ENCODE data around the gene G6PC1.

DNA sequence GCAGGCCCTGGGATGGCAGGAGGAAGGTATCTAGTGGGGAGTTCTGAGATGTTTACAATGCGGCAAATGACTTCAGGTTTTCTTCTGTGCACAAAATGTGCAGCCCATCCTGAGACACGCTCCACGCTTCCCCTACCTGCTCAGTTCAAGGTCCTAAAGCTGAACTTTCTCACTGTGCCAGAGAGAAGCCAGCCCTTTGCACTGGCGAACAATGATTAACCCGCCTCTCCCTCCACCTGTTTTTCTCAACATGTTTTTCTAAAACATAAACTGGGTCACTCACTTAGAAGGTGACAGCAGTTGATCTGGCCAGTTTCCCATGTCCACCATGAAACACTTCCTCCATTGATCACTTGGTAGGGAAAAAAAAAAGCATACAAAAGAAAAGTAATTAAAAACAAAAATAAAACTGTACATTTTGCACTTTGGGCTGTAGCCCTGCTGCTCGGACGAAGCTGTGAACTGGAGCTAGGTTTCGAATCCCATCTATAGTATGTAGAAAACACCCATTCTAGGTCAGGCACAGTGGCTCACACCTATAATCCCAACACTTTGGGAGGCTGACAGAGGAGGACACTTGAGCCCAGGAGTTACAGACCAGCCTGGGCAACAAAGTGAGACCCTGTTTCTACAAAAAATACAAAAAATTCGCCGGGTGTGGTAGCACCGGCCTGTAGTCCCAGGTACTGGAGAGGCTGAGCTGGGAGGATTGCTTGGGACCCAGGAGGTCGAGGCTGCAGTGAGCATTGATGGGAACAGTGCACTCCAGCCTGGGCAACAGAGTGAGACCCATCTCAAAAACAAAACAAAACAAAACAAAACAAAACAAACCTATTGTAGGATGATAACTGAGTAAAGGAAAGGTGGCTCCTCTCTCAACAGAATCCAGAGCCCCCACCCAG is 6.1 kb upstream of the G6PC1 start:
- TF ChIP-seq, protein P1, sequence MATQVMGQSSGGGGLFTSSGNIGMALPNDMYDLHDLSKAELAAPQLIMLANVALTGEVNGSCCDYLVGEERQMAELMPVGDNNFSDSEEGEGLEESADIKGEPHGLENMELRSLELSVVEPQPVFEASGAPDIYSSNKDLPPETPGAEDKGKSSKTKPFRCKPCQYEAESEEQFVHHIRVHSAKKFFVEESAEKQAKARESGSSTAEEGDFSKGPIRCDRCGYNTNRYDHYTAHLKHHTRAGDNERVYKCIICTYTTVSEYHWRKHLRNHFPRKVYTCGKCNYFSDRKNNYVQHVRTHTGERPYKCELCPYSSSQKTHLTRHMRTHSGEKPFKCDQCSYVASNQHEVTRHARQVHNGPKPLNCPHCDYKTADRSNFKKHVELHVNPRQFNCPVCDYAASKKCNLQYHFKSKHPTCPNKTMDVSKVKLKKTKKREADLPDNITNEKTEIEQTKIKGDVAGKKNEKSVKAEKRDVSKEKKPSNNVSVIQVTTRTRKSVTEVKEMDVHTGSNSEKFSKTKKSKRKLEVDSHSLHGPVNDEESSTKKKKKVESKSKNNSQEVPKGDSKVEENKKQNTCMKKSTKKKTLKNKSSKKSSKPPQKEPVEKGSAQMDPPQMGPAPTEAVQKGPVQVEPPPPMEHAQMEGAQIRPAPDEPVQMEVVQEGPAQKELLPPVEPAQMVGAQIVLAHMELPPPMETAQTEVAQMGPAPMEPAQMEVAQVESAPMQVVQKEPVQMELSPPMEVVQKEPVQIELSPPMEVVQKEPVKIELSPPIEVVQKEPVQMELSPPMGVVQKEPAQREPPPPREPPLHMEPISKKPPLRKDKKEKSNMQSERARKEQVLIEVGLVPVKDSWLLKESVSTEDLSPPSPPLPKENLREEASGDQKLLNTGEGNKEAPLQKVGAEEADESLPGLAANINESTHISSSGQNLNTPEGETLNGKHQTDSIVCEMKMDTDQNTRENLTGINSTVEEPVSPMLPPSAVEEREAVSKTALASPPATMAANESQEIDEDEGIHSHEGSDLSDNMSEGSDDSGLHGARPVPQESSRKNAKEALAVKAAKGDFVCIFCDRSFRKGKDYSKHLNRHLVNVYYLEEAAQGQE (IDR thresholded peaks at IDR 0.05; ENCODE audit: unreplicated experiment) = no peak
- no peak for TF ChIP-seq POLR2AphosphoS5 (IDR thresholded peaks at IDR 0.05; ENCODE audit: low read depth)
- TF ChIP-seq, protein P2, sequence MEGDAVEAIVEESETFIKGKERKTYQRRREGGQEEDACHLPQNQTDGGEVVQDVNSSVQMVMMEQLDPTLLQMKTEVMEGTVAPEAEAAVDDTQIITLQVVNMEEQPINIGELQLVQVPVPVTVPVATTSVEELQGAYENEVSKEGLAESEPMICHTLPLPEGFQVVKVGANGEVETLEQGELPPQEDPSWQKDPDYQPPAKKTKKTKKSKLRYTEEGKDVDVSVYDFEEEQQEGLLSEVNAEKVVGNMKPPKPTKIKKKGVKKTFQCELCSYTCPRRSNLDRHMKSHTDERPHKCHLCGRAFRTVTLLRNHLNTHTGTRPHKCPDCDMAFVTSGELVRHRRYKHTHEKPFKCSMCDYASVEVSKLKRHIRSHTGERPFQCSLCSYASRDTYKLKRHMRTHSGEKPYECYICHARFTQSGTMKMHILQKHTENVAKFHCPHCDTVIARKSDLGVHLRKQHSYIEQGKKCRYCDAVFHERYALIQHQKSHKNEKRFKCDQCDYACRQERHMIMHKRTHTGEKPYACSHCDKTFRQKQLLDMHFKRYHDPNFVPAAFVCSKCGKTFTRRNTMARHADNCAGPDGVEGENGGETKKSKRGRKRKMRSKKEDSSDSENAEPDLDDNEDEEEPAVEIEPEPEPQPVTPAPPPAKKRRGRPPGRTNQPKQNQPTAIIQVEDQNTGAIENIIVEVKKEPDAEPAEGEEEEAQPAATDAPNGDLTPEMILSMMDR (conservative IDR thresholded peaks at IDR 0.05; ENCODE audit: low read depth in 2 of 2) = no peak
- TF ChIP-seq EZH2 (IDR thresholded peaks at IDR 0.05; ENCODE audit: low read depth, unreplicated experiment) = no peak
- no peak for TF ChIP-seq CREB1 (CRISPR knock-in tag; IDR thresholded peaks at IDR 0.05; ENCODE audit: low read depth)
- TF ChIP-seq STAT1 (IDR thresholded peaks at IDR 0.05; ENCODE audit: unreplicated experiment) = no peak
- TF ChIP-seq EZH2phosphoT487 (IDR thresholded peaks at IDR 0.05; ENCODE audit: unreplicated experiment) = no peak
- TF ChIP-seq, protein P3, sequence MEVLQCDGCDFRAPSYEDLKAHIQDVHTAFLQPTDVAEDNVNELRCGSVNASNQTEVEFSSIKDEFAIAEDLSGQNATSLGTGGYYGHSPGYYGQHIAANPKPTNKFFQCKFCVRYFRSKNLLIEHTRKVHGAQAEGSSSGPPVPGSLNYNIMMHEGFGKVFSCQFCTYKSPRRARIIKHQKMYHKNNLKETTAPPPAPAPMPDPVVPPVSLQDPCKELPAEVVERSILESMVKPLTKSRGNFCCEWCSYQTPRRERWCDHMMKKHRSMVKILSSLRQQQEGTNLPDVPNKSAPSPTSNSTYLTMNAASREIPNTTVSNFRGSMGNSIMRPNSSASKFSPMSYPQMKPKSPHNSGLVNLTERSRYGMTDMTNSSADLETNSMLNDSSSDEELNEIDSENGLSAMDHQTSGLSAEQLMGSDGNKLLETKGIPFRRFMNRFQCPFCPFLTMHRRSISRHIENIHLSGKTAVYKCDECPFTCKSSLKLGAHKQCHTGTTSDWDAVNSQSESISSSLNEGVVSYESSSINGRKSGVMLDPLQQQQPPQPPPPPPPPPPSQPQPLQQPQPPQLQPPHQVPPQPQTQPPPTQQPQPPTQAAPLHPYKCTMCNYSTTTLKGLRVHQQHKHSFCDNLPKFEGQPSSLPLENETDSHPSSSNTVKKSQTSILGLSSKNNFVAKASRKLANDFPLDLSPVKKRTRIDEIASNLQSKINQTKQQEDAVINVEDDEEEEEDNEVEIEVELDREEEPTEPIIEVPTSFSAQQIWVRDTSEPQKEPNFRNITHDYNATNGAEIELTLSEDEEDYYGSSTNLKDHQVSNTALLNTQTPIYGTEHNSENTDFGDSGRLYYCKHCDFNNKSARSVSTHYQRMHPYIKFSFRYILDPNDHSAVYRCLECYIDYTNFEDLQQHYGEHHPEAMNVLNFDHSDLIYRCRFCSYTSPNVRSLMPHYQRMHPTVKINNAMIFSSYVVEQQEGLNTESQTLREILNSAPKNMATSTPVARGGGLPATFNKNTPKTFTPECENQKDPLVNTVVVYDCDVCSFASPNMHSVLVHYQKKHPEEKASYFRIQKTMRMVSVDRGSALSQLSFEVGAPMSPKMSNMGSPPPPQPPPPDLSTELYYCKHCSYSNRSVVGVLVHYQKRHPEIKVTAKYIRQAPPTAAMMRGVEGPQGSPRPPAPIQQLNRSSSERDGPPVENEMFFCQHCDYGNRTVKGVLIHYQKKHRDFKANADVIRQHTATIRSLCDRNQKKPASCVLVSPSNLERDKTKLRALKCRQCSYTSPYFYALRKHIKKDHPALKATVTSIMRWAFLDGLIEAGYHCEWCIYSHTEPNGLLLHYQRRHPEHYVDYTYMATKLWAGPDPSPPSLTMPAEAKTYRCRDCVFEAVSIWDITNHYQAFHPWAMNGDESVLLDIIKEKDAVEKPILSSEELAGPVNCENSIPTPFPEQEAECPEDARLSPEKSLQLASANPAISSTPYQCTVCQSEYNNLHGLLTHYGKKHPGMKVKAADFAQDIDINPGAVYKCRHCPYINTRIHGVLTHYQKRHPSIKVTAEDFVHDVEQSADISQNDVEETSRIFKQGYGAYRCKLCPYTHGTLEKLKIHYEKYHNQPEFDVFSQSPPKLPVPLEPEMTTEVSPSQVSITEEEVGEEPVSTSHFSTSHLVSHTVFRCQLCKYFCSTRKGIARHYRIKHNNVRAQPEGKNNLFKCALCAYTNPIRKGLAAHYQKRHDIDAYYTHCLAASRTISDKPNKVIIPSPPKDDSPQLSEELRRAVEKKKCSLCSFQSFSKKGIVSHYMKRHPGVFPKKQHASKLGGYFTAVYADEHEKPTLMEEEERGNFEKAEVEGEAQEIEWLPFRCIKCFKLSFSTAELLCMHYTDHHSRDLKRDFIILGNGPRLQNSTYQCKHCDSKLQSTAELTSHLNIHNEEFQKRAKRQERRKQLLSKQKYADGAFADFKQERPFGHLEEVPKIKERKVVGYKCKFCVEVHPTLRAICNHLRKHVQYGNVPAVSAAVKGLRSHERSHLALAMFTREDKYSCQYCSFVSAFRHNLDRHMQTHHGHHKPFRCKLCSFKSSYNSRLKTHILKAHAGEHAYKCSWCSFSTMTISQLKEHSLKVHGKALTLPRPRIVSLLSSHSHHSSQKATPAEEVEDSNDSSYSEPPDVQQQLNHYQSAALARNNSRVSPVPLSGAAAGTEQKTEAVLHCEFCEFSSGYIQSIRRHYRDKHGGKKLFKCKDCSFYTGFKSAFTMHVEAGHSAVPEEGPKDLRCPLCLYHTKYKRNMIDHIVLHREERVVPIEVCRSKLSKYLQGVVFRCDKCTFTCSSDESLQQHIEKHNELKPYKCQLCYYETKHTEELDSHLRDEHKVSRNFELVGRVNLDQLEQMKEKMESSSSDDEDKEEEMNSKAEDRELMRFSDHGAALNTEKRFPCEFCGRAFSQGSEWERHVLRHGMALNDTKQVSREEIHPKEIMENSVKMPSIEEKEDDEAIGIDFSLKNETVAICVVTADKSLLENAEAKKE (CRISPR knock-in tag; IDR thresholded peaks at IDR 0.05) = no peak
- TF ChIP-seq JUNB (IDR thresholded peaks at IDR 0.05; ENCODE audit: unreplicated experiment) = no peak
- TF ChIP-seq, protein P4, sequence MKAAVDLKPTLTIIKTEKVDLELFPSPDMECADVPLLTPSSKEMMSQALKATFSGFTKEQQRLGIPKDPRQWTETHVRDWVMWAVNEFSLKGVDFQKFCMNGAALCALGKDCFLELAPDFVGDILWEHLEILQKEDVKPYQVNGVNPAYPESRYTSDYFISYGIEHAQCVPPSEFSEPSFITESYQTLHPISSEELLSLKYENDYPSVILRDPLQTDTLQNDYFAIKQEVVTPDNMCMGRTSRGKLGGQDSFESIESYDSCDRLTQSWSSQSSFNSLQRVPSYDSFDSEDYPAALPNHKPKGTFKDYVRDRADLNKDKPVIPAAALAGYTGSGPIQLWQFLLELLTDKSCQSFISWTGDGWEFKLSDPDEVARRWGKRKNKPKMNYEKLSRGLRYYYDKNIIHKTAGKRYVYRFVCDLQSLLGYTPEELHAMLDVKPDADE (IDR thresholded peaks at IDR 0.05) = no peak
- no peak for TF ChIP-seq ZNF114 (CRISPR knock-in tag; IDR thresholded peaks at IDR 0.05)
